Superior temporal gyrus (tissue), 1 donor: Measurements from ENCODE around the gene SMIM33.
"Not testable (repeated sequence)": the region's sequence is repeated elsewhere in the genome, so short reads cannot be mapped to it uniquely, and the experiment has no call there.

Source experiments
- DNase-seq: peaks from one replicate; pipeline ENCODE4 v3.0.0-alpha.2; 2016; ENCODE audit errors: extremely low spot score

SMIM33 gene

GRCh38 chr5:139457241-139457640, 13.6 kb upstream of the SMIM33 start:
- DNase-seq, result no peak

GRCh38 chr5:139457653-139458306, 13.0 kb upstream of the SMIM33 start:
- DNase-seq, result no peak

DNA sequence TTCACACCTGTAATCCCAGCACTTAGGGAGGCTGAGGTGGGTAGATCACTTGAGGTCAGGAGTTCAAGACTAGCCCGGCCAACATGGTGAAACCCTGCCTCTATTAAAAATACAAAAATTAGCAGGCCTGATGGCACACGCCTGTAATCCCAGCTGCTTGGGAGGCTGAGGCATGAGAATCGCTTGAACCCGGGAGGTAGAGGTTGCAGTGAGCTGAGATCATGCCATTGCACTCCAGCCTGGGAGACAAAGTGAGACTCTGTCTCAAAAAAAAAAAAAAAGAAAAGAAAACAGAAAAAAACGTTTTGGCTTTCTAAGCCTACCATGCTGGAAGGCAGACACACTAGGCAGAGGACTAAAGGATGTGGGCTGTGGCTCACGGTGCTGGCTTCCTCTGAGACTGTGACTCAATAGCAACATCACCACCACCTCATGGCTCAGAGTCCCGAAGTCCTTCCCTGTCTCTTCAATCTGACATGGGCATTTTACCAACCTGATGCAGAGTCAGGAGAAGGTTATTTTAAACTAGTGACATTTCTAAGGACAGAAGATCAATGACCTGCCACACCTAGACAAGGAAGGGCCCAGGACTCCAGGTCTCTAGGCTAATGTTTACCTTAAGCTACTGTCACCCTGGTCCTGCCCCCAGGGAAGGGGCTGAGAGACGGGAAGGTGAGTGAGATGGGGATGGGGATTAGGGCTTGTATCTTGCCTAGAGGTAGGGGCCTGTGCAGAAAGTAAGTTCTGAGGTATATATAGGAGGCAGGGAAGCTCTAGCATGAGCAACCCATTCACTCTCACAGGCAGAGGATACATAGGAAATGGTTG, 12.0 kb upstream of the SMIM33 start:
- DNase-seq, result no peak

DNA sequence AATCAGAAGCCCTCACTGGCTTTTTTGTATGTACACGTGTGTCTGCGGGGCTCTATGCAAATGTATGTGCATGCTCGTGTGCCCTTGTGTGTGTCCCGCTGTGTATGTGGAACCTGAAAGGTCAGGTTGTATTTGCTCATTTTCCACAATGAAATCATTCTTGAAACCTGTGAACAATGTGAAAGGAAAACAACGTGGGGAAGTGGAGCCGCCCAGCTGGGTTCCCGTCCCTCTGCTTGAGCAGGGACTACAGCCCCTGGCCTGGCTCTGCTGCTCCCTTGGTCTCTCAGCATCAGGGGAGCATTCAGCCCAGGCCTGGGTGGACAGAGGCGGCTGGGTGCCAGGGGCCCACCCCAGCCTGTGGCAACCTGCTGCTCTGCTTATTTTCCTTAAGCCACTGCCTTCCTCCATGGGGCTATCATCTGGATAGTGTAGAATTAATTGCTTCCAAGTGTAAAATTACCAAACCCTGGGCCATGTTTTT, 11.3 kb upstream of the SMIM33 start:
- DNase-seq, result no peak

- DNase-seq, result no peak
Observed at GRCh38 chr5:139460455-139460854, 10.3 kb upstream of the SMIM33 start.

- no peak for DNase-seq
Observed at GRCh38 chr5:139461176-139461575, 9.6 kb upstream of the SMIM33 start.

DNA sequence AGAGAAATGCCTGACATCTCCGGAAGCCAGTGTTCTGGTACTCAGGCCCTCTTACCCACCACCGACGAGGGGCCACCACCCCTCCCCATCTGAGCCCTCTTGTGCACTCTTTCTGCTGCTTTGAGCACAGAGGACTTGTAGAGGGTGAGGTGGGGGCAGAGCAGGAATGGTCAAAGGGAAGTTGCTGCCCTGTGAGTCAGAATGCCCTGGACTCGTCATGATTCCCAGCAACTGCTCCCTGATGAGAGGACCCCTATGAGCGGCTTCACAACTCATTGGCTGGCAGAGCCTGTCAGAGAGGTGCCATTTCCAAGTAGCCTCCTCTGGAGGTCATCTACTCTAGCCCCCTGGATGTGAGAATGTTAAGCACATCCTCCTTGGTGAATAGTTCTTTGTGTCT, 9.1 kb upstream of the SMIM33 start:
- DNase-seq, result no peak

GRCh38 chr5:139462586-139463276, 8.1 kb upstream of the SMIM33 start, which contains the start of gene ECSCR:
Gene ECSCR, minus strand, starts transcription at chr5:139462743. Its CDS starts 73 bp downstream, at chr5:139462670.
- DNase-seq, result no peak

DNA sequence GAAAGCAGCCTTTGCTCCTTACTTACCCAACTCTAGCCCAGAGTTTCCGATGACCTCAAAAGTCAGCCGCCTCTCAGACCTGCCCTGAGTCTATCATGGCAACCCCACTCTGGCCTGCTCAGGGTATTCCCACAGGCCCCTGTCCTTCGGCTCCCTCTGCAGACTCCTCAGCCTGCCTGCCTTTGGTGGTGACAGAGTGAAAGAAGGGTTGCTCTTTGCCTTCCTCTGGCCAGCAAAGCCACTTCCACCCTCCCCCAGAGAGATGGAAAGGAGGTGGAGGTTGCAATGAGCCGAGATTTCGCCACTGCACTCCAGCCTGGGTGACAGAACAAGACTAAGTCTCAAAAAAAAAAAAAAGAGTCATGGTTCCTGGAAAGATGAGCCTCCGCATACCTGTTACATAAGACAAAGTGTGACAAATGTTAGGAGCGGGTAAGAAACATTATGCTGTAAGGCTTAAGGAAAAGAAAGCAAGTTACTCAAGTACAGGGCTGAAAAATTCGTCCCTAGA, 2.3 kb upstream of the SMIM33 start:
- DNase-seq, result peak; percentile 18

DNA sequence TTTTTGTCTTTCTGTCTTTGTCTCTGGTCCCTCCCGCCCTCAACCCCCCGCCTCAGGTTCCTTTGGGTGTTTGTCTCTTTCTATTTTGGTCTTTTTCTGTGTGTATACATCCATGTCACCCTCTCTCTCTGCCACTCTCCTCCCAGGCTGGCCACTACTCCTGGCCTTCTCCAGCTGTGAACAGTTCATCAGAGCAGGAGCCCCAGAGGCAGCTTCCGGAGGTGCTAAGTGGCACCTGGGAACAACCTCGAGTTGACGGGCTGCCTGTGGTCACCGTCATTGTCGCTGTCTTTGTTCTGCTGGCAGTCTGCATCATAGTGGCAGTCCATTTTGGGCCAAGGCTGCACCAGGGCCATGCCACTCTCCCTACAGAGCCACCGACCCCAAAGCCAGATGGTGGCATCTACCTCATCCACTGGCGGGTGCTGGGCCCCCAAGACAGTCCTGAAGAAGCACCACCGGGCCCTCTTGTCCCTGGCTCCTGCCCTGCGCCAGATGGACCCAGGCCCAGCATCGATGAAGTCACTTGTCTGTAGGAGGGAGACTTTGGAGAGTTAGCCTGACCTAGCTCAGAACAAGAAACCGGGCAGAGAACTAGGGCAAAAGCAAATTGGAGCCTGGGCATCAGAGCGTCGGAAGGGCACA, 1.7 kb downstream of the SMIM33 start:
- no peak for DNase-seq

GRCh38 chr5:139473105-139473504, 2.3 kb downstream of the SMIM33 start:
- DNase-seq, result no peak

DNA sequence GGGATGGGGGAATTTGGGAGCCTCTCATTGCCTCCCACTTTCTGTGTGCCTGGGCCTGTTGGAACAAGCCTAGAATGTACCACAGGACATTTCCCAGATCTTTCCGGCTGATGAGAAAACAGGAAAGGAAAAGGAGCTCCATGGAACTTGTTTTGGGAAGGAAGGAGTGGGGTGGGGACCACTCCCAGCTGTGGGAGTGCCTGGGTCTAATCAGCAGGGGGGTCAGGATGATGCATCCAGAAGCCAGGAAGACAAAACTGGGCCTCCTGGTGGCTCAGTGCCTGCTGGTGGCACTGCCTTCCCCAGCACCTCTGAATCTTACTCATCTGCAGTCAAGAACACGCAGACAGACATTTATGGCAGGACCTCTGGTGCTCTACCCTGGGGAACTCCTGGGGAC, 2.8 kb downstream of the SMIM33 start:
- no peak for DNase-seq

DNA sequence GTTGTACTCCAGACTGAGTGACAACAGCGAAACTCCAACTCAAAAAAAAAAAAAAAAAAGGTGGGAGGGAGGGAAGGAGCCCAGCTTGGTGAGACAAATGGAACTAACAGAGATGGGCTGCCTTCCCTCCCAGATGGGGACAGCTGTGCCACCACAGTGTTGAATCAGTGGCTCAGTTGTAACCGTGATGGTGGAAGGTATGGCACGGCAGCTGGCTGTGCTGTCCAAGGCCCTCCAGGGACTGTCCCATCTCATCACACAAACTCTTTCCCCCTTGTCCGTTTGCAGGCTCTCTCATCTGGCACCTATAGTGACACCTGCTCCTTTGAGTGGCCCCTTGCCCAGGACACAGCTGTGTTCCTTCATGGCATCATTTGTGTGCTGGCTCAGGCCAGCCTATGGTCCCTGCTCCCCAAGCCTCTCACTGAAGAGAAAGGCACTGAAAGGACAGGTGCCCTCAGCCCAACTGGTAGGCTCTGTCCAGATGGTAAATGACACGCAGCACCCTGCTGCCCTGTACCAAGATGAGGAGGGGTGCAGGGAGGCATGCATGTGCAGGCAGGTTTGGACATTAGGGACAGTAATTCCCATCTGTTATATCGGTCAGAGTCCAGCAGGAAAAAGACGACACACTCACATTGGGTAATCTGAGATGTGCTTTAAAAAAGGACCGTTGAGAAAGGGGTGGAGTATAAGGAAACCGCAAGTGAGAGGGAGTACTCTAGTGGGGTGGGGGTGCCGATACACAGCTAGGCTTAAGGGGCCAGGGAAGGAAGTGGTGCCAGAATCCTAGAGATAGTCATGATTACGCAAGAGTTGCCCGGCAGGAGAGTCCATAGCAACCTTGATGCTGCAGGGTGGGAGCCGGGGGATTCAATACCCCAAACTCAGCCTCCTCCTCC, 4.3 kb downstream of the SMIM33 start:
- no peak for DNase-seq

DNA sequence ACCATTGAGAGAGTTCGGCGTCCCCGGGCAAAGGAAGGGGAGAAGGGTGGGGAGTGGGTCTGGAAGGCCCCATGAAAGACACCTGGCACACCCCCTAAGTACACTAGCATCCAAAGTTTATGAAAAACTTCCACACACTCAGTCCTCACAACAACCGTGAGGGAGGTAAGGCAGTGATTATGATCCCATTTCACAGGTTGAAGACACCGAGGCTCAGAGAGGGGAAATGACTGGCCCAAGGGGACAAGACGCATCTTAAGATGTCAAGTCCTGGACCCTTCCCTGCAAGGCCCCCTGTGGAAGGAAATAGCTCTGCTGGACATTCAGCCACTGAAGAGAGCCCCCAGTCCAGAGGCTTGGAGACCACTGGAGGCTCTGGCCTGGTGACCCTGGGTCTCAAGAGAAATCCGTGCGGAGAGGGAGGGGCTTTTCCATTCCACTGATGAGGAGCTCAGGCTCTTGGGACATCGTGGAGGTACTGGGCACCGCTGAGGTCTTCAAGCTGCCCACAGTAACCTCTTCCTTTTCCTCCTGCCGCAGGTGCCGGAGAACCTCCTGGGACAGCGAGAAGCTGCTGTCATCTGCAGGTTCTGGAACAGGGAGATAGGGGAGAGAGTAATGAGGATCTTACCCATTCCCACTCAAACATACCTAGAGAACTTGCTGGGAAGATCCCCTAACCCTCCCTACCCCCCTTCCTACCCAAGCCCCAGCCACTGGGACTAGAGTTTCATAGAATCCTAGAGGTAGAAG, 5.2 kb downstream of the SMIM33 start:
- DNase-seq, result no peak

GRCh38 chr5:139478657-139479423, 8.0 kb downstream of the SMIM33 start:
- DNase-seq, result not testable (repeated sequence)

DNA sequence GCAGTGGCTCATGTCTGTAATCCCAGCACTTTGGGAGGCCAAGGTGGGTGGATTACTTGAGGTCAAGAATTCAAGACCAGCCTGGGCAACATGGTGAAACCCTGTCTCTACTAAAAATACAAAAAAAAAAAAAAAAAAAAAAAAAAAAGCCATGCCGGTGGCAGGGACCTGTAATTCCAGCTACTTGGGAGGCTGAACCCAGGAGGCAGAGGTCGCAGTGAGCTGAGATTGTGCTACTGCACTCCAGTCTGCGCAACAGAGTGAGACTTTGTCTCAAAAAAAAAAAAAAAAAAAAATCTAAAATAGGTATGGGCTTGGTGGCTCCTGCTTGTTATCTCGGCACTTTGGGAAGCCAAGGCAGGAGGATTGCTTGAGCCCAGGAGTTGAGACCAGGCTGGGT, 8.9 kb downstream of the SMIM33 start:
- DNase-seq, result not testable (repeated sequence)

- no peak for DNase-seq
Observed at GRCh38 chr5:139481122-139481533, 10.3 kb downstream of the SMIM33 start.

- no peak for DNase-seq
Observed at GRCh38 chr5:139481580-139482049, 10.8 kb downstream of the SMIM33 start.
